NCI-H1092 treated with DMSO at 0.1 percent for 48 hours (cell line): Measurements from ENCODE around the gene CPEB3.
A peak's percentile ranks its signal among the peaks of the same experiment; 100 is the strongest.
"Not testable (repeated sequence)": the region's sequence is repeated elsewhere in the genome, so short reads cannot be mapped to it uniquely, and the experiment has no call there.

Experiments used
- DNase-seq: peaks from one replicate; lab custom pipeline; 2025; lab: John Stamatoyannopoulos, UW

Gene CPEB3

GRCh38 chr10:92102601-92103213, 188.2 kb downstream of the CPEB3 start:
- no peak for DNase-seq

GRCh38 chr10:92094960-92095359, 195.9 kb downstream of the CPEB3 start:
- no peak for DNase-seq

- no peak for DNase-seq
Observed at GRCh38 chr10:92091965-92092364, 198.9 kb downstream of the CPEB3 start.

DNA sequence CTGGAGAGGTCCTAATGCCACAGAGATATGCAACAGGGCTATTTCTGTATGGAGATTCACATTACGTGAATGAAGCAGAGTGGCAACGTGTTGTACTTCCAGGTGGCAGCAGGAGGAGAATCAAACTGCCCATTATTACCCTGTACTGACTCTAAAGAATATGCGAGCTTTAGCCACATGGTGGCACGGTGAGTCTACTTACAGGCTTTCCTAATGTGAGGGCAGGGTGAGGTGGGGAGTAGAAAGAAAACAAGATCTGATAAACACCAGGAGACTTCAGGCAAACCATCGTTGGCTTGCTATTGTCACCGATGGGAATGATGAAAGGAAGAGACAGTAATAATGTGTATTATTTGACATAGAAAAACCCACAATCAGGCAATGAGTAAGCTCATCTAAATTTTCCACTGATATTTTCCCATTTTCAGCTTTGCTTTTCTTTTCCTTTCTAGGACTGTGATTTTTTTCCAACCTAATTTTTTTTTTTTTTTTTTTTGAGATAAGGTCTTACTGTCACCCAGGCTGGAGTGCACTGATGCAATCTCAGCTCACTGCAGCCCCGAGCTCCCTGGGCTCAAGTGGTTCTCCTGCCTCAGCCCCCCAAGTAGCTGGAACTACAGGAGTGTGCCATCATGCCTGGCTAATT, 203.0 kb downstream of the CPEB3 start:
- DNase-seq = peak; percentile 67

DNA sequence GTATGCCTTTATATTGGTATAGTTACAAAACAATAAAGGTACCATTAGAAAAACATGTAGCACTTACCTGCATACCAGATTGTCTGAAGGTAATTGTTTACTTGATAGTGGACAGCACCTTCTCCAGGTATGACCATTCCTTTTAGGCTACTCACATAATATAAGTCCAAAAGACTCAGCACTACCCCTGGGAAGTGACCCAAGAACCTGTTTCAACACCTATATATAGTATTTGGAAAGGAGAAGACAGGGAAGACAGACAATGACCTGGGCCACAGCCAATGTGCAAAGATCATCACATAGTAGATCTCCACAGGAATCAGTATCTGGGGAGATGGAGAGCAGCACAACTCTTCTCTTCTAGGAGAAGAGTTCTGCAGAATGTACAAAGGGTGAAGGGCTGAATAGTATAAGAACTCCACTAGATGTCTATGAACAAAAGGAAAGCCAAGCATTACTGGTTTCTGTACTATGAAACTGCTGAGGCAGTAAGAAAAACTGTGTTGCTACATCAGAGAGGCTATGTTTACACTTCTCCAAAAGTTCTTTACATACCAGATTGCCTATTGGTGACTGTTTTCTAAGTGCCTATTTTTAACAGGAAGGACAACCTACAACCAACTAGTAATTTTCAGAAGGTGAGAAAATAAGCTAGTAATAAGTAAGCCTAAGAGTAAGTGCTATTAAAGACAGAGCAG, 208.1 kb downstream of the CPEB3 start:
- DNase-seq = no peak

DNA sequence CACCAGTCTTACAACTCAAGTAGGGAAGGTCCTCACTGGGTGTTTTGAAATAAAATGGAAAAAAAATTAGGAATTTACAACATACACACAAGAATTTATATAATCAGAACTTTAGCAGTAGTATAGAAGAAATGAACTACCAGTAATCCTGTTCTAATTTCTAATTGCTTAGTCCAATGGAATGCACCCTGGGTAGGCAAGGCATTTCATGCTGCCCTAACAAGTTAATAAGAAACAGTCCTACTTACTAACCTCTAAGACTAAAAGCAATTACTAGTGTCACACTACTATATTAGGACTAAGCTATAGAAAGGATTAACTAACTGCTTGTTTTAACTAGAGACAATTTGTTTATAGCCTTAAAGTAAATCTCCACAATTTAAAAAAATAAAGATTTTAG, 209.2 kb downstream of the CPEB3 start:
- no peak for DNase-seq

DNA sequence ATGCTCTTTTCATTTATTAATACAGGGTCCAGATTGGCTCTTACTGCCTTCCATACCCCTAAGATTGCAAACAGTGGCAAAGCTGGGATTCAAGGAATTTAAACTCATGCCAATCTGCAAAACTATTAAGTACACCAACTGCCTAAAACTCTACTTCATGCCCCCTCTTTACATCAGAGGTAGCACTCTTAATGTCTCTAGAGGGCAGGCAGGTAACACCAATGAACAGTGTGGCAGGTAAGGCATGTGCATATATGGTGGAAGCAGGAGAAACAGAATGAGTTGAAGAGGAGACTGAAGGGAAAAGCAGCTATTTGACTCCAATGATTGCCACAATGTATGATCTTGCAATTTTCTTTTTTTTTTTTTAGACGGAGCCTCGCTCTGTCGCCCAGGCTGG, 210.6 kb downstream of the CPEB3 start:
- no peak for DNase-seq

DNA sequence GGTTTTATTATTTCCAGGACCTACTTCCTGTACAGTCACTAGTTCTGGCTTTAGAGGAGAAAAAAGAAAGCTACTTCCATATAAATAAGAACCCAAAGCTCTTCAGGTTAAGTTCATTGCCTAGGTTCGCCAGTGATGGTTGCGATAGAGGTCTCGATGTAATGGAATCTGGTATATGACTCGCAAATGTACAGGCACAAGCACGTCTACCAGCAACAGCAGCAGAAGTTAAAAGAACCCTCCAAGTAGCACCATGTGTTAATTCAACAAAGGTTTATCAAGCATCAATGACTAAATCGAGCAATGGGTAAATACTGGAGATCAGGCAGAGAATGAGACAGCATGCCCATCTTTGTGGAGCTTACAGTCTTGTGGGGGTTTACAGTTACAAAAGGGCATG, 211.9 kb downstream of the CPEB3 start:
- no peak for DNase-seq

DNA sequence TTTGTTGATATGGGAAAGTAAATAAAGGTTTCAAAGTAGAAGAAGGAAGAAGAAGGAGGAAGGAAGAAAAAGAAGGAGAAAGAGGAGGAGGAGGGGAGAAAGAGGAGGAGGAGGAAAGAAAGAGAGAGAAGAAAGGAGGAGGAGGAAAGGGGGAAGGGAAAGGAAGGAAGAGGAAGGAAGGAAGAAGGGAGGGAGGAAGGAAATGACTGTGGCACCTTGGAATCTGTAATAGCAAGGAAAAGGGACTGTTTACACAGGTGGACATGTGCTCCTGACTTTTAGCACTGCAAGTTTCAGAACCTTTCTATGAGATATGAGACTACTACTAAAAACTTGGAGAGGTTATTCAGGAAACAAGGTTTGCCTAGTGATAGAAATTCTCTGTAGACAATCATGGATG, 214.2 kb downstream of the CPEB3 start:
- DNase-seq = no peak

GRCh38 chr10:92075829-92076228, 215.0 kb downstream of the CPEB3 start:
- no peak for DNase-seq

DNA sequence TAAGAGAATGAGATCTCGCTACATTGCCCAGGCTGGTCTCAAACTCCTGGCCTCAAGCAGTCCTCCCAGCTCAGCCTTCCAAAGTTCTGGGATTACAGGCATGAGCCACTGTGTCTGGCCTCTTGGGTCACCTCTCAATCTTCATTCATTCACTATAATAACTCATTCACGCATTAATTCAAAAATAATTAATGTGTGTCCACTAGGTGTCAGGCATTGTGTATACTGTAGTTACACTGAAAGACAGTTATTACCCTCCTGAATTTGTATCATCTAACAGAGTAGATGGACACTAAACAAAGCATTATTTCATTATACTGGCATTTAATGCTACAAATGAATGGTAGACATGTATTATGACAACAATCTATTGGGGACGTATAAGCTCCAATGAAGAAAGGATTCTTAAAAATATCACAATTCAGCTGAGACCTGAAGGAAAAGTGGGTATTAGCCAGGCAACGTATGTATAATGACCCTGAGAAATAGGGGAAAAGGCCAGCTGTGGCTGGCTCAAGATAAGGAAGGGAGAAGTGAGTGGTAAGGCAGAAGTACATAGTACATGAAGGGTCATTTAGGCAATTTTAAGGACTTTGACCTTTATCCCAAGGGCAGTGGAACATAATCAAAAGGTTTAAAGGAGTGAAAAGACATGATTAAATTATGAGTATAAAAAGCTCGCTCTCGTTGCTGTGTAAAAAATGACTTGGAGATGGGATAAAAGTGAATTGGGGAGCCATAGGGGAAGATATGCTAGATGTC, 216.6 kb downstream of the CPEB3 start:
- DNase-seq = no peak

DNA sequence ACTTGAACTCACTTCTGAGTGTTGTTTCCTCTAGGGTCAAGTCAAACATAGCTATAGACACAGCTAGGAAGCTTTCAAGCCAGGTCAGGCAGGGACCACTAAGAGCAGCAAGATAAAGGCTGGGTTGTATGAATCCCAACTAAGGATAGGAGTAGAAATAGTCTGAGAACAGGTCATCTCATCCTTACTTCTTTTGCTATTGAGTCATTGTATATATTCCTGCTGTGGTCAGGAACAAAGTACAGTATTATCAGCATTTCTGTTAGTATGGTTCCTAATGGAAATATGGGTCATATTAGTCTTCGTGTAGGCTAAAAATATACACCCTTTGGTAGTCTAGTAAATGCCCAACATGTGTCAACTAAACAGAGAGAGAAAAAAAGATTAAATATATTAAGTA, 222.0 kb downstream of the CPEB3 start:
- DNase-seq = no peak

DNA sequence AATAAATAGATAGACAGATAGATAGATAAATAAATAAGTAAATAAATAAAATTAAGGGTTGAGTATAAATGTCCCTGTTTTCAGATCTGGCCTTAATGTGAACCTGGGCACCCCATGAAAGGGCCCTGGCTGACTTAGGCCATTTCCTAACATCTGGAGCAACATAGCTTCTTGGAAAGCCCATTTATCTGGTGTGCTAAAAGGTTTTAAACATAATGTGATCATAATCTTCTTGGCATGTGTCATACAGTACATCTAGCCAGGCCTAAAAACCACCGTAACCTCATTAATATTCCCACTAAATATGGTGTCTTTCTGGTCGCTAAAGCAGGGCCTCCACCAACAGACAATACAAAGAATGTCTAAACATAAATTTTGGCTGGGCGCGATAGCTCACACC, 224.5 kb downstream of the CPEB3 start:
- DNase-seq = no peak

DNA sequence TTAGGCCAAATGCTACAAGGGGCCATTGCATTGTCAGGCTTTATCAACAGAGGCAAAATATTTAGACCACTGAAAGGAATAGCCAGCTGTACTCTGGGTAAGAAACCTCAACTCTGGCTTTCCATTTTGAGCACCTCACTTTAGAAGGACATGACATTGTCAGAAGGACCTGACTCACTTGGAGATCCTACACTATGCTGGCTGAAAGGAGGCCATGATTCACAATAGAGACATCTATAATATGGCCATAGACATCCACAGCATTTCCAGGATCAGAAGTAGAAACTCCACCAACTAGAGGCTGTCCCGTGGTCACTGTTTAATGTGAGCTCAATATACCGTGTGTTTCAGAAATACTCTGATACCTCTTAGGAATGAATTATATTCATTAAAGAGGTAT, 226.4 kb downstream of the CPEB3 start:
- no peak for DNase-seq

GRCh38 chr10:92062273-92062672, 228.6 kb downstream of the CPEB3 start:
- no peak for DNase-seq

- DNase-seq = no peak
Observed at GRCh38 chr10:92054807-92055206, 236.1 kb downstream of the CPEB3 start.

DNA sequence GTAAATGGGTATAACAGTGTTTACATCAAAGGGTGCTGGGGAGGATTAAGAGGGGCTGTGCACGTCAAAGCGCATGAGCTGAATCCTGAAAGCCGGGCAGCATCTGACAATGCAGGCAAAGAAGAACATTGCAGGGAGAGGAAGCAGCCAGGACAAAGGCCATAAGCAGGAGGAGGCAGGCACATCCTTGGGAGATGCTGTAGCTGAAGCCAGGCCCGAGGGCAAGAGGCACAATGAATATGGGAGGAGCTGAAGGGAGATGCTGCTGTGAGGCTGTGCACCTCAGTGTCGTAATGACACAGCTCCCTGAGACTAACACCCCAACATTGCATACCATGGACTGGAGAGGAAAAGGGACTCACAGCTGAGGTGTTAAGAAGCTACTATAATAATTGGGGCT, 238.1 kb downstream of the CPEB3 start:
- DNase-seq = no peak

- no peak for DNase-seq
Observed at GRCh38 chr10:92052088-92052487, 238.8 kb downstream of the CPEB3 start.

DNA sequence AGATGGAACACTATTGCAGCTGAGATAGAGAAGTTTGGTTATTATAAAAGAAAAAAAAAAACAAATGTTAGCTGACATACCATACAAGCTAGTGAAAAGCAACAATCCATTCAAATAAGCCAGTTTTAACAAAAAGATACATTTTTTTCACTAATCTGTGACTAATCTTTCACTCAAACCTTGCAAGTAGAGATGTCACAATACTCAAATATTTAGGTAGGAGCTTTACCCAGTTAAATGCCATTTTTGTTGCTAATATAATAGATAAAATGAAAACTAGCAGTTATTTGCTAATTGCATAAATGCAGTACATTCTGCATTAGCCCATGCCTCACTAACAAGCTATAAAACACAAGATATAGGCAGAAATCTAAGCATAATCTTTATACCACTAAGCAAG, 243.7 kb downstream of the CPEB3 start:
- no peak for DNase-seq

DNA sequence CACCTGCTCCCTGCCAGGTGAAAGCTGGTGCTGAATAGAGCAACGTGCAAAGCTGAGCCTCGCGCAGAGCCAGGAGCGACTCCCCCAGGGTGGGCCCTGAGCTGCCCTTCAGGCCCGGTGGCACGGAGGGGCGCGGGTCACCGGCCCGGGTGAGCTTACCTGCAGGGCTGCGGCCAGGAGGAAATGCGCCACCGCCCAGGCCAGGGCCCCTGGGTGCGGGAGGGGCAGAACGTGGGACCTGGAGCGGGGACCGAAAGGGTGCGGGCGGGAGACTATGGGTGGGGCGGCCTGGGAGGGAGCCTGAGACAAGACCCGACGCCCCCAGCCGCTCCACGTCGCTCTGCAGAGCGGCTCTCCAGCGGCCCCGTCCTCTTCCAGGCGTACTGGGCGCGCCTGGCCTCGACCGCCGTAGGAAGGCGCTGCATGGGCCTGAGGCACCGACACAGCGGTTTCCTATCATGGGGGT, 245.2 kb downstream of the CPEB3 start:
- no peak for DNase-seq

GRCh38 chr10:92042541-92042940, 248.3 kb downstream of the CPEB3 start:
- DNase-seq = no peak

DNA sequence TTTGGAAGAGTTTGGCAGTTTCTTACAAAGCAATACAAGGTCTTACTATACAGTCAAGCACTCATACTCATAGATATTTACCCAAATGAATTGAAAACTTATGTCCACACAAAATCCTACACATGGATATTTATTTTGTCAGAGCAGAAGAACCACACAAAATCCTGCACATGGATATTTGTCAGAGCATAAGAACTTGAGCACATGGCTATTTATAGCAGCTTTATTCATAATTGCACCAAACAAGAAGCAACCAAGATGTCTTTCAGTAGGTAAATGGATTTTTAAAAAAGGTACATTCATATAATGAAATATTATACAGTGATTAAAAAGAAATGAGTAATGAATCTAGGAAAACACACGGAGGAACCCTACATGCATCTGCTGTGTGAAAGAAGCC, 251.9 kb downstream of the CPEB3 start:
- DNase-seq = no peak

DNA sequence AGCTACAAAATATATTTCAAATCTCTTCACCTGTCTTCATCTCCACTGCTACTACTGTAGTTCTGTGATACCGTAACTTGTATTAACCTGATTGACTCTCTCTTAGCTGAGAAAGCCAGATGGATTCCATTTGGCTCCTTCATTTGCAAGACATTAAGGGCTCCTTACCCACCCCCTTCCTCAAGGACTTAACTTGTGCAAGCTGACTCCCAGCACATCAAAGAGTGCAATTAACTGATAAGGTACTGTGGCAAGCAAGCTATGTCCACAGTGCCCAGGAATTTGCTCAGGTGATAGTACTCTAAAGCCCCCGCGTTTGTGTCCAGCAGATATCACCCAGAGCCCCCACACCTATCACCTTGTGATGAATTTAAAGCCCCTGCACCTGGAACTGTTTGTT, 257.8 kb downstream of the CPEB3 start:
- not testable (repeated sequence) for DNase-seq
